Medulla oblongata (tissue), 1 donor: Measurements from ENCODE around the gene ASIC3.
"Not testable (repeated sequence)": the region's sequence is repeated elsewhere in the genome, so short reads cannot be mapped to it uniquely, and the experiment has no call there.

Experiments used
- DNase-seq: peaks from one replicate; pipeline ENCODE4 v3.0.0-alpha.2; 2015; ENCODE audit errors: extremely low spot score

The ASIC3 gene

DNA sequence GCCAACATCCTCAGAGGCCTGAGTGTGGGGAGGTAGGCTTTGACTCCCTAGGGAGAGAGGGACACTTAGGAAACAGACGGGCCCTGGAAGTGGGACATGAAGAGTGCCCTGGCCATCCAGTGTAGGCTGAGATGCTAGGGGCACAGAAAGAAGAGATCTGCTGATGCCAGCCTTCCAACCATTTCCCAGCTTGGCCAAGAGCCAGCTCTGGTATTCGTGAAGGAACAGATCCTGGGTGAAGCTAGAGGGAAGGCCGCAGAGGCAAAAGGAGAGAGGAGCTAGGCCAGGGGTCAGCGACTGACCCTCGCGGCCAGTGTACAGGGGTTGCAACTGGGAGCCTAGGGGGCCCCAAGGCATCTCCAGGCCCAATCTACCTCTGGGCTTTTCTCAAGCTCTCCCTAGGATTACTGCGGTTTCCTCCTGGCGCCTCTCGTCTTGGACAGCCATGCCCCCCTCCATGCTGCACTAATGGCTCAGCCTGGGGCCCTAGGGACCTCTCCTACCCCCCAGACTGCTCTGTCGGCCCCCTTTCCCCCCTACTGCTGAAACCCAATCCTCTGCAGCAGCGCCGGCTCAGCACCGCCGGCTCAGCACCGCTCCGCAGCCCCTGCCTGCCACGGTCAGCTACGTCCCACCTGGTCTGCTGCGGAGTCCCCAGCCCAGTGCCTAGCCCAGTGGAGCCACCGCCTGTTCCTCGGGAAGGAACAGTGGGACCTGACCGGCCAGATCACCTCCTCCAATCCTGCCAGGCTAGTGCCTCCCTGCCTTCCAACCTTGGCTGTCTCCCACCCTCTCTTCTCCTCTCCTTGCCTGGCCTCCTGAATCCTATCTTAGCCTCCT is at the start of gene ASIC3:
ASIC3 (plus strand) TSS at position 556 of the 840 bp plus-strand sequence. CDS start 355 bp downstream, outside the sequence.
- no peak for DNase-seq

DNA sequence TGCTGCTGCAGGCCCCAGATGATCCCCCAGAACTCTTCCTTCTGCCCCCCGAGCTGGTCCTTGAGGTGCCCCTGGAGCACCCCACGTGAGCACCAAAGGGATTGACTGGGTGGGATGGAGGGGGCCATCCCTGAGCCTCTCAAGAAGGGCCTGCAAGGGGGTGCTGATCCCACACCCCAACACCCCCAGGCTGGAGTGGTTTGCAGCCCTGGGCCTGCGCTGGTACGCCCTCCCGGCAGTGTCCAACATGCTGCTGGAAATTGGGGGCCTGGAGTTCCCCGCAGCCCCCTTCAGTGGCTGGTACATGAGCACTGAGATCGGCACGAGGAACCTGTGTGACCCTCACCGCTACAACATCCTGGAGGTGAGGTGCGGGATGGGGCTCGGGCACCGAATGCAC is 49.3 kb upstream of the ASIC3 start:
- DNase-seq, result no peak

DNA sequence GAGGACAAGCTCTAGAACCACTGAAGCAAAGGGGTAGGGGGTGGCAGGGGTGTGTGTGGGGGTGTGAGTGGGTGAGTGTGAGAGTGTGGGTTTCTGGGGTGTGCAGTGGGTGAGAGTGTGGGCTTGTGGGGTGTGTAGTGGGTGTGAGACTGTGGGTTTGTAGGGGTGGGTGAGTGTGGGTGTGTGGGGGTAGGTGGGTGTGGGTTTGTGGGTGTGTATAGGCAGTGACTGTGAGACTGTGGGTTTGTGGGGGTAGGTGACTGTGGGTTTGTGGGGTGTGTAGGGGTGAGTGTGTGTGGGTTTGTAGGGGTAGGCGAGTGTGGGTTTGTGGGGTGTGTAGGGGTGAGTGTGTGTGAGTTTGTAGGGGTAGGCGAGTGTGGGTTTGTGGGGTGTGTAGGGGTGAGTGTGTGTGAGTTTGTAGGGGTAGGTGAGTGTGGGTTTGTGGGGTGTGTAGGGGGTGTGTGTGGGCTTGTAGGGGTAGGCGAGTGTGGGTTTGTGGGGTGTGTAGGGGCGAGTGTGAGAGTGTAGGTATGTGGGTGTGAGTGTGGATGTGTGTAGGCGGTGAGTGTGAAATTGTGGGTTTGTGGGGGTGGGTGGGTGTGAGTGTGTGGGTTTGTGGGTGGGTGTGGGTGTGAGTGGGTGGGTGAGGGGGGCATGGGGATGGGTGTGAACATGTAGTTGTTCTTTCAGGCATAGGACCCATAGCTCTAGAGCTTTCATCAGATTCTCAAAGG is 48.7 kb upstream of the ASIC3 start:
- DNase-seq, result no peak

DNA sequence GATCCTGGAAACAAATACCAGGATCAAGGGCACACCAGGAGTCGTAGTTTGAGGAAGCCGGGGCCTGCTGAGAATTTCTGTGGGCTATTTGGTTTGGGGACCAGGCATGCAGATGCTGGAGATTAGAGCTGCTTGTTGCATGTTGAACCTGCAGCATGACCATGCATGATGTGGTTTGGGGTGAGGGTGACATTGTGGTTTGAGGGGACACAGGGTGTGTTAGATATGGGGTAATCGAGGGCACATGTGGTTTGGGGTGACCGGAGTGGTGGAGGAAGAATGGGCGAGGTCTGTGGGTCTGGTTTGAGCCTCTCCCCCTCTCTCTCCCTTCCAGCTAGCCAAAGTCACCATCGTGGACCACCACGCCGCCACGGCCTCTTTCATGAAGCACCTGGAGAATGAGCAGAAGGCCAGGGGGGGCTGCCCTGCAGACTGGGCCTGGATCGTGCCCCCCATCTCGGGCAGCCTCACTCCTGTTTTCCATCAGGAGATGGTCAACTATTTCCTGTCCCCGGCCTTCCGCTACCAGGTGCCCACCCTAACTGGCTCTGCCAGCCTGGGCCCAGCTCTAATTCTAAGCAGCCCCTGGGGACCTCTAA is 47.3 kb upstream of the ASIC3 start:
- DNase-seq, result no peak

DNA sequence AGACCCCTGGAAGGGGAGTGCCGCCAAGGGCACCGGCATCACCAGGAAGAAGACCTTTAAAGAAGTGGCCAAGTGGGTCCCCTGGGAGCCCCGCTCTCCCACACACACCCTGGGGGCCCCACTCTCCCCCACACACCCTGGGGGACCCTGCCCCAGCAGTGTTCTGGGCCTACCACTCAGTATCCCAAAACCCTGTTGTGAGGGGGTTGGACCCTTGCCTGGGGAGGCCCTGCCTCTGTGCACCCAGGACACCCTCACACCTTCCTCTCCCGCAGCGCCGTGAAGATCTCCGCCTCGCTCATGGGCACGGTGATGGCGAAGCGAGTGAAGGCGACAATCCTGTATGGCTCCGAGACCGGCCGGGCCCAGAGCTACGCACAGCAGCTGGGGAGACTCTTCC is 46.8 kb upstream of the ASIC3 start:
- DNase-seq, result no peak

DNA sequence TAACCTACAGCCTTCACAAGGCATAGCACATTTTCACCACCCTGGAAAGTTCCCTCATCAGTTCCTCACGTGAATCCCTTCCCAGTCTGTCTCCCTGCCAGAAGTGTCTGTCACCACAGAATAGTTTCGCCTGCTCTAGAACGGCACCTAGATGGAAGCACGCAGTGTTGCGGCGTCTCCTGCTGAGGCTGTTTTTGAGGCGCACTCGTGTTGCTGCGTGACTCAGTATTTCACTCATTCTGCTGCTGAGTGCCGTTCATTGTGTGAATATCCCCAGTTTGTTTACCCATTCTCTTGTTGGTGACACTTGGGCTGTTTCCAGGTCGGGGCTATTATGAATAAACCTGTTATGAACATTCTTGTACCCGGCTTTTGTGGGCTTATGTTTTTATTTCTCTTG is 44.8 kb upstream of the ASIC3 start:
- no peak for DNase-seq

DNA sequence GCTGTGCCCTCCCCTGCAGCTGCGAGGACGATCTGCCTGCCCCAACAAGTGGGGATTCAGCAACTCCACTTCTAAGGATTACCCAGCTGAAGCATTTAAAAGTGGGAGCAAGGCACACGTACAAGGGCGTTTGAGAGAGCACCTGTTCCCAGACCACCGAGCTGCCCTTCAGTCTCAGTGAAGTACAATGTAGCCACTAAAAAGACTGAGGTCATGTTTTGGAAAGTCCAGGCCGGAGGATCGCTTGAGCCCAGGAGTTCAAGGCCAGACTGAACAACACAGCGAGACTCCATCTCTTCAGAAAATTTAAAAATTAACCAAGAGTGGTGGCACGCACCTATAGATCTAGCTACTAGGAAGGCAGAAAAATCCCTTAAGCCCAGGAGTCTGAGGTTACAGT is 42.8 kb upstream of the ASIC3 start:
- no peak for DNase-seq

DNA sequence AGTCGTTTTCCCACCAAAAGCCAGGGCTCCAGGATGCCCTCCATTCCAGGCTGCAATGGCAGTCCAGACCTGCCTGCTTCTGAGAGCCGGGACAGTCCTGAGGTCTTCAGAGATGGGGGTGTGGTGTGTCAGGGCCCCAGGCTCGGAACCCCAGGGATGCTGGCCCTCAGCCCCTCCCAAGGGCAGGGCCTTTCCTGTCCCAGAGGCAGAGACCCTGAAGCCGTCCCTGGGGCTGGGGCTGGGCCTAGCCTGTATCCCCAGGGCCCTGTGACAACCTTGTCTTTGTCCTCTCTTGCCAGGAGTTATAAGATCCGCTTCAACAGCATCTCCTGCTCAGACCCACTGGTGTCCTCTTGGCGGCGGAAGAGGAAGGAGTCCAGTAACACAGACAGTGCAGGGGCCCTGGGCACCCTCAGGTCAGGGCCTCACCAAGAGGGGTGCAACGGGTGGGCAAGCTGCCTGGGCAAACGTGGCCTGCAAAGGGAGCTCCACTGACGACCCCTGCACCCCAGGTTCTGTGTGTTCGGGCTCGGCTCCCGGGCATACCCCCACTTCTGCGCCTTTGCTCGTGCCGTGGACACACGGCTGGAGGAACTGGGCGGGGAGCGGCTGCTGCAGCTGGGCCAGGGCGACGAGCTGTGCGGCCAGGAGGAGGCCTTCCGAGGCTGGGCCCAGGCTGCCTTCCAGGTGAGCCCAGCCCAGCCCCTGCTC is 41.6 kb upstream of the ASIC3 start:
- DNase-seq, result no peak

DNA sequence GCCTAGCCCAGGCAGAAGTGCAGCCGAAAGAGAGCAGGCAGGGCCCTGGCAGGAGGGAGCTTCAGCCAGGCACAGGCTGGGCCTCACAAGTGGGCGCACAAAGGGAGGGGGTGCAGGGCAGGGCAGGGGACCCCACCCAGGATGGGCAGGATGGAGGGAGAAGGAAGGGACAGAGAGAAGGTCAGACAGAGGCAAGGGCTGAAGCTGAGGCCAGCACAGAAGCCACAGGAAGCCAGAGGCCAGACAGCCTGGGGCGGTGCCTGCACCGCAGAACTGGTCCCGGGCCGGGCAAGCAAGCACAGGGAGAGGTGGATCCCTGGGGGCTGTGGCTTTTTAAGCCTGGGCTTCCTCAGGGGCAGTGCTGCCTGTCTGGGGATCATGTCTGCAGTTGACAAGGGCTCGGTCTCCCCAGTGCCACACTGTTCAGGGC is 40.8 kb upstream of the ASIC3 start:
- no peak for DNase-seq

DNA sequence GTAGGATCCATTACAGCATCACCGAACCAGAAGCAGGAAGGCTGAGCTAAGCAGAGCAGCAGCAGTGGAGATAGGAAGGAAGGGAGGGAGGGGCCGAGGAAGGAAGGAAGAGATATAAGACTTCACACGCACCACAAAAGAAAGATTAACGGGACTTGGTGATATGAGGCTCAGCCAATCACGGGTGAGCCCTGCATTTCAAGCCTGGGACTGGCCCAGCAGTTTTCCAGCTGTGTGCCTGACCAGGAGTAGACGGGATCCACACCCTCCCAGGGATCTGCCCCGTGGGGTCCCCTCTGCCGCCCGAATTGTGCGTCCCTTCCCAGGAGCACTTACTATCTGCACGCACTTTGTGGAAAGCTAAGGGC is 40.2 kb upstream of the ASIC3 start:
- DNase-seq, result no peak

DNA sequence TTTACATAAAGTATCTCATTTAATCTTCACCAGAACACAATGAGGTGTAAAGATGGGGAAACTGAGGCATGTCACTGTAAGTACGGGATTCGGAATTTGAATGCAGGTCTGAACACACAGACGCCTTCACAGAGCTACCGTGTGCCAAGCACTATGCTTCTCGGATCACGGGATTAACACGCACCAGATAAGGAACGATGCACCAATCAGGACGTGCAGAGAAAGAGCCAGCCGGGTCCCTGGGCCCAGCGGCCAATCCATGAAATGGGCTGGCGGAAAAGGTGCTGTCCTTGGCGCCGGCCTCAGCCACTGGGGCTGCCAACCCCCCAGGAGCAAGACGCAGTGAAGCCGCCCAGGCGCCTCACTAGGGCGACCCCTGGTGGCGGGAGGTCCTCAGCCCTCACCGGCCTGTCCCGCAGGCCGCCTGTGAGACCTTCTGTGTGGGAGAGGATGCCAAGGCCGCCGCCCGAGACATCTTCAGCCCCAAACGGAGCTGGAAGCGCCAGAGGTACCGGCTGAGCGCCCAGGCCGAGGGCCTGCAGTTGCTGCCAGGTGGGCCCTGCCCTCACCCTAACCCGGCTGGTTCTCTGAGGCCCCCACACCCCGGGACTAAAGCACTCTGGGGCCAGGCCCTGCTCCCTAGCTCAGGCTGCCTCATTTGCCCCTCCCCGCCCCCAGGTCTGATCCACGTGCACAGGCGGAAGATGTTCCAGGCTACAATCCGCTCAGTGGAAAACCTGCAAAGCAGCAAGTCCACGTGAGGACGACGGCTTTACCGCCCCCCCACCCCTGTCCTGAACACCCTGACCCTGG is 39.6 kb upstream of the ASIC3 start:
- DNase-seq, result no peak

DNA sequence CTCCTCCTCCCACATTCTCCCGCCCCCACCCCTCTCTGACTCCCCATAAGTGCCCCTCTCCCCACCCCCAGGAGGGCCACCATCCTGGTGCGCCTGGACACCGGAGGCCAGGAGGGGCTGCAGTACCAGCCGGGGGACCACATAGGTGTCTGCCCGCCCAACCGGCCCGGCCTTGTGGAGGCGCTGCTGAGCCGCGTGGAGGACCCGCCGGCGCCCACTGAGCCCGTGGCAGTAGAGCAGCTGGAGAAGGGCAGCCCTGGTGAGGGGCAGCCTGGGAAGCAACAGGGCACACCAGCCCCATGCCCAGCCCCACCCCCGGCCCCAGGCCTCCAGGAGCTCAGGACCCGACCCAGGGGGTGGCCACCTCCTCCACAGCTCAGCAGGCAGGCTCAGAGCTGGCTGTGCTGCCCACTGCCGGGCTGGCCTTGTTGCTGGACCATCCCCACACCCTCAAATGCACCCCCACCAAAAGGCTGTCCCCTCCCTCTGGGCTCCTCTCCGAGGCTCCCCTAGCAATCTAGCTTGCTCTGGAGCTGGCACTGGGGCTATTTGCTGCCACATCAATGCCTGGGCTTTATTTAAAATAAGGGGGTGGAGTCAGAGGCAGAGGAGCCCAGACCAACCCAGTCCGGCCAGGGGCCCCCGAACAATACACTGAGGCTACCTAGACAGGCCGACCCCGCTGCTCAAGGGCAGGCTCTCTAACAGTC is 38.8 kb upstream of the ASIC3 start:
- DNase-seq, result no peak

DNA sequence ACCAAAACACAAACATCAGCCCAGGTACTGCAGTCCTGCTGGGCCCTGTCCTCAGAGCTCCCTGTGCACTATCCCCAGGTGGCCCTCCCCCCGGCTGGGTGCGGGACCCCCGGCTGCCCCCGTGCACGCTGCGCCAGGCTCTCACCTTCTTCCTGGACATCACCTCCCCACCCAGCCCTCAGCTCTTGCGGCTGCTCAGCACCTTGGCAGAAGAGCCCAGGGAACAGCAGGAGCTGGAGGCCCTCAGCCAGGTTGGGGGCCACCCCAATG is 38.4 kb upstream of the ASIC3 start:
- DNase-seq, result no peak

DNA sequence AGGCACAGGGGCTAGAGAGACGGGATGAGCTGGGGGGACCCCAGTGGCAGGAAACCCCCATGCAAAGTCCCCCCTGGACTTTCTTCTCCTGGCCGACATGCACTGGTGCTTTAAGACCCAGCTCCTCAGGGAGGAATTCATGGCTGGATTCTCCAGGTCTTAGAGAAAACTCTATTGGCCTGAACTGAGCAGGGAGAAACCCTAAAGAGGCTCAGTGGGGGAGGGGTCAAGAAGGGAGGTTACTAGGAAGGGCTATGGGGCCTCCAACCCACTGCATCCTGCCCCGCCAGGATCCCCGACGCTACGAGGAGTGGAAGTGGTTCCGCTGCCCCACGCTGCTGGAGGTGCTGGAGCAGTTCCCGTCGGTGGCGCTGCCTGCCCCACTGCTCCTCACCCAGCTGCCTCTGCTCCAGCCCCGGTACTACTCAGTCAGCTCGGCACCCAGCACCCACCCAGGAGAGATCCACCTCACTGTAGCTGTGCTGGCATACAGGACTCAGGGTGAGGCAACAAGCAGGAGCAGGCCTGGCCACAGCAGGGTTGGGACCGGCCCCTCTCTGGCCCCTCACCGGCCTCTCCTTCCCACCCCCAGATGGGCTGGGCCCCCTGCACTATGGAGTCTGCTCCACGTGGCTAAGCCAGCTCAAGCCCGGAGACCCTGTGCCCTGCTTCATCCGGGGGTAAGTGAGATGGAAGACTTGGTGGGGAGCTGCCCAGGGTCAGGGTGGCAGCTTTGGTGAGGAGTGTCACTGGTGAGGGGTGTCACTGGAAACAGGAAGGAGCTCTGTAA is 37.8 kb upstream of the ASIC3 start:
- DNase-seq, result no peak

DNA sequence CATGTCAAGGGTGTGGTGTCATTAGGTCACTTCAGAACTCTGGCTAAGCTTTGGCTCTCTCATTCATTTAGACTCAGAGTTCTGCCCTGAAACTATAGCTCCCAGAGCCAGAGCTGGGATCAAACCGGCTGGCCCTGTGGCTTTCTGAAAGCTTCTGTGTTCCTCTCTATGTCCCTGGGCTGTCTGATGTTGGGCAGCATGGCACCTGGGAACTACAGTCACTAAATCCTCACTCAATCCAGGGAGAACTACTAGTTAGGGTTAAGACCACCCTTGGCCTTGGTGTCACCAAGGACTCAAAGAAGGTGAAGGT is 37.3 kb upstream of the ASIC3 start:
- DNase-seq, result no peak

DNA sequence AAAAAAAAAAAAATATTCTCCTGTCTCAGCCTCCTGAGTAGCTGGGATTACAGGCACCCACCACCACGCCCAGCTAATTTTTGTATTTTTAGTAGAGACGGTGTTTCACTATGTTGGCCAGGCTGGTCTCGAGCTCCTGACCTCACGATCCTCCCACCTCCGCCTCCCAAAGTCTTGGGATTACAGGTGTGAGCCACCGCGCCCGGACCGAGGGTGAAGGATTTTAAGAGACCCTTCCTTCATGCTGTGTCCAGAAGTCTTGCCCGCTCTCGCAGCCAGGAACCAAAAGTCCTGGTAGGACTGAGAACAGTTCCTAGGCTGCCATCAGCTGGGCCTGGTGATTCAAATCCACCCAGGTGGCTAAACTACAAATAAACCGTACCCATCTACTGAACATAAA is 36.7 kb upstream of the ASIC3 start:
- not testable (repeated sequence) for DNase-seq

DNA sequence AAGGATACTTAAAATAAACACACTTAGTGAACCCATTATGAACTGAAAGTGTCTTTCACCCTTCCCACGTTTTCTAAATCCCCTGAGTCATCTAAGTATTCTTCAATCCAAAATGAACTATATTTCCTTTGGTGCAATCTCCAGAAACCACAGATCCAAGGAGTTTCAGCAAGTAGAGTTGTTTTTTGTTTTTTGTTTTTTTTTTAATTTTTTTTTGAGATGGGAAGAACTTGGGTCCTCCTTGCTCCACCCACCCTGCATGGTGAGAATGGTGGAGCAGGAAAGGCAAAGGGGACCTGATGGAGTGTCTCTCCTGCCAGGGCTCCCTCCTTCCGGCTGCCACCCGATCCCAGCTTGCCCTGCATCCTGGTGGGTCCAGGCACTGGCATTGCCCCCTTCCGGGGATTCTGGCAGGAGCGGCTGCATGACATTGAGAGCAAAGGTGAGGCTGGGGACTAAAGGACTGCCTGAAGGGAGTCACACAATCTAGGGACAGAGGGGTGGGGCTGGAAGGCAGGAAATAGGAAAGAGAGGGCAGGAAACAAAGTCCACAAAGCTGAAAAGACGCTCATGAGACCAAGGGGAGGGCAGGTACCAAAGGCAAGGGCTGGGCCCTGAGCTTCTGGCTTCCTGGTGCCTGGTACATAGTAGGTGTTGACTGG is 36.2 kb upstream of the ASIC3 start:
- DNase-seq, result no peak

DNA sequence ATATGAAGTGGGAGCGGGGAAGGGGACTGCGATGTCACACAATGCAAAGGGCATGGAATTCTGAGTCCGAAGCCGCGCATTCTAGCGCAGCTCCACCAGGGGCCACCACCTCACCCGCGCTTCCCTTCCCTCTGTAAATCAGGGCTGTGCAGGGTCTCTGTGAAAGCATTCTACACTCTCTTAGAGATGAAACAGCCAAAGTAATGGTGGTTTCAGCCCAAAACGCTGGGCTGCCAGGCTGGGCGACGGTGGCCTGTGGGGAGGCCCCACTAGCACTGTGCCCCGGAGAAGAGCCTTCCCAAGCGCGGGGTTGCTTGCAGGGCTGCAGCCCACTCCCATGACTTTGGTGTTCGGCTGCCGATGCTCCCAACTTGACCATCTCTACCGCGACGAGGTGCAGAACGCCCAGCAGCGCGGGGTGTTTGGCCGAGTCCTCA is 35.4 kb upstream of the ASIC3 start:
- DNase-seq, result no peak

DNA sequence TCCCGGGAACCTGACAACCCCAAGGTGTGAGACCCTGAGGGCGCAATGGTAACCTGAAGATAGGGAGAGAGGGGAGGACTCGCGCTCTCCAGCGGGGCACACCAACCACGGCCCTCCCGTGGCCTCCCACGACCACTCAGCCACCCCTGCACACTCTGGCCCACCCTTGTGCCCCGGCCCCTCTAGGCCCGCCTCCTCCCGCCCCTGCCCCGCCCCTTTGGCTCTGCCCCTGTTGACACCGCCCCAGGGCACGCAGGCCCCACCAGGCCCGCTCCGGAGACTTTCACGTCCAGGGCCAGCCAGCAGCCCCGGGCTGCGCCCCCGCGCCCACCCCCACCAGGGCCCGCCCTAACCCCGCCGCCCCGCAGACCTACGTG is 35.0 kb upstream of the ASIC3 start:
- DNase-seq, result no peak
